Measurements from ENCODE around the gene URI1. TPM values are rescaled to one million over a fixed set of nuclear protein-coding genes. Genes with fewer than 3 reads are reported as not detected.
"Not testable (repeated sequence)": the region's sequence is repeated elsewhere in the genome, so short reads cannot be mapped to it uniquely, and the experiment has no call there.

The URI1 gene
- polyA plus RNA-seq, 1 of the 3 experiments (the other 2 are of a cell fraction) = 32.4 TPM

DNA sequence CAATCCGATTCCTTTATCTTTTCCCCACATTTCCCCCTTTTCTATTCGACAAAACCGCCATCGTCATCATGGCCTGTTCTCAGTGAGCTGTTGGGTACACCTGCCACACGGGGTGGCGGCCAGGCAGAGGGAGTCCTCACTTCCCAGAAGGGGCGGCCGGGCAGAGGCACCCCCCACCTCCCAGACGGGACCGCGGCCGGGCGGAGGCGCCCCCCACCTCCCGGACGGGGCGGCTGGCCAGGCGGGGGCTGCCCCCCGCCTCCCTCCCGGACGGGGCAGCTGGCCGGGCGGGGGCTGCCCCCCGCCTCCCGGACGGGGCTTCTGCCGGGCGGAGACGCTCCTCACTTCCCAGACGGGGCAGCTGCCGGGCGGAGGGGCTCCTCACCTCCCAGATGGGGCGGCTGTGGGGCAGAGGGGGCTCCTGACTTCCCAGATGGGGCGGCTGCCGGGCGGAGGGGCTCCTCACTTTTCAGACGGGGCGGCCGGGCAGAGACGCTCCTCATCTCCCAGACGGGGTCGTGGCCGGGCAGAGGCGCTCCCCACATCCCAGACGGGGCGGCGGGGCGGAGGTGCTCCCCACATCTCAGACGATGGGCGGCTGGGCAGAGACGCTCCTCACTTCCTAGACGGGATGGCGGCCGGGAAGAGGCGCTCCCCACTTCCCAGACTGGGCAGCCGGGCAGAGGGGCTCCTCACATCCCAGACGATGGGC is 6.9 kb downstream of the URI1 start:
- H3F3A ChIP-seq (replicated peaks; ENCODE audit: insufficient read depth); H3K4me1 ChIP-seq (ENCODE audit: control insufficient read depth in 1 of 2, insufficient read depth in 2 of 2, low read depth in 1 of 2, low read length in 1 of 2); H3K4me3 ChIP-seq (ENCODE audit: low read depth in 2 of 2, low read length in 1 of 2); H3K4me2 ChIP-seq; H3K36me3 ChIP-seq (replicated peaks in 1 of 2; ENCODE audit: control insufficient read depth in 1 of 2, insufficient read depth in 2 of 2, low read length in 1 of 2); H2AFZ ChIP-seq (ENCODE audit: low read depth); H3K9me2 ChIP-seq; H3K9me3 ChIP-seq; H3K27me3 ChIP-seq (ENCODE audit: insufficient read depth); H3K9ac ChIP-seq; DNase-seq; POLR2A ChIA-PET; H3K27ac ChIP-seq (ENCODE audit: low read depth in 2 of 2, low read length in 1 of 2): not testable (repeated sequence)
- CTCF ChIA-PET = interaction anchor here (1.0 kb wide), 1 partner anchor 17 kb away, joined by 5 read pairs; no protein-coding TSS in a partner anchor
- Histone ChIP-seq H3K79me2 (ENCODE audit: insufficient read depth) (peaks cover 91% of the 10 kb centered on the region), H4K20me1 (ENCODE audit: insufficient read depth) (peaks cover 70% of the 10 kb centered on the region)
- WGBS (ENCODE audit: low lambda C conversion rate) = 94% methylated on average over 19 of the region's 57 CpGs

DNA sequence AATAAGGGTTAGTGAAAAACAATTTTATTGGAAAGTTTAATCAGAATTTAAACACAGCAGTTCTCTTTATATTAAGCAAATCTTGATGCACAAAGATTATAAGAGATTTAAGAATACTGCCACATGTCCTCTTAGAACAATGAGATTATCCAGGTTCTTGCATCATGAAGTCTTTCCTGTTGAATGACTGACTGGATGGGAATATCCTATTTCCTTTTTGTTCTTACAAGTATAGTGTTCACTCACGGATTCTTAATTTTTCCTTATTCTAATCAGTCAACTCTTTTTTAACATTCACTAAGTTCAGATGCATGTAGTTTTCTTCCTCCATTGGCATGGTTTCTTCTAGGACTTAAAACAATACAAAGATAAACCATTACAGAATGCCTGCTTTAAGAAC is 10.1 kb downstream of the URI1 start:
- ChIA-PET CTCF (no interaction called here), POLR2A (no interaction called here)
- peaks cover 92% of the 10 kb centered on the region for H3K79me2 ChIP-seq (ENCODE audit: insufficient read depth)
- DNase-seq = no peak
- H3K4me2 ChIP-seq = no peak overlapping the region
- H3K9me2 ChIP-seq = no peaks in the 10 kb centered on the region
- peaks cover 43% of the 10 kb centered on the region for H4K20me1 ChIP-seq (ENCODE audit: insufficient read depth)
- no peaks in the 10 kb centered on the region; a peak in 1 of 4 replicates for H3K4me1 ChIP-seq (ENCODE audit: control insufficient read depth in 1 of 2, insufficient read depth in 2 of 2, low read depth in 1 of 2, low read length in 1 of 2)
- H3K4me3 ChIP-seq (ENCODE audit: low read depth in 2 of 2, low read length in 1 of 2) = no peak overlapping the region
- no peak overlapping the region for H3K9ac ChIP-seq
- WGBS (ENCODE audit: low lambda C conversion rate) = 97% methylated on average over 1 of the region's 1 CpG
- no peak overlapping the region for H2AFZ ChIP-seq (ENCODE audit: low read depth)
- H3K36me3 ChIP-seq (replicated peaks in 1 of 2; ENCODE audit: control insufficient read depth in 1 of 2, insufficient read depth in 2 of 2, low read length in 1 of 2) = peaks cover 3 to 5% of the 10 kb centered on the region in 2 experiments
- no peak overlapping the region for H3K27ac ChIP-seq (ENCODE audit: low read depth in 2 of 2, low read length in 1 of 2)
- H3K9me3 ChIP-seq = no peaks in the 10 kb centered on the region
- no peaks in the 10 kb centered on the region for H3K27me3 ChIP-seq (ENCODE audit: insufficient read depth)
- H3F3A ChIP-seq (replicated peaks; ENCODE audit: insufficient read depth) = peaks cover 4% of the 10 kb centered on the region
- TF ChIP-seq USF2 (IDR thresholded peaks at IDR 0.05; ENCODE audit: borderline replicate concordance, low read depth, low read length) = no peak

GRCh38 chr19:29952646-29953045 is 10.6 kb downstream of the URI1 start:
- Histone ChIP-seq H3F3A (replicated peaks; ENCODE audit: insufficient read depth) (peaks cover 4% of the 10 kb centered on the region), H4K20me1 (ENCODE audit: insufficient read depth) (peaks cover 38% of the 10 kb centered on the region), H3K4me2 (no peak overlapping the region), H3K9me3 (no peaks in the 10 kb centered on the region), H3K4me3 (ENCODE audit: low read depth in 2 of 2, low read length in 1 of 2) (no peak overlapping the region), H3K36me3 (replicated peaks in 1 of 2; ENCODE audit: control insufficient read depth in 1 of 2, insufficient read depth in 2 of 2, low read length in 1 of 2) (peaks cover 3 to 5% of the 10 kb centered on the region in 2 experiments), H3K9me2 (no peaks in the 10 kb centered on the region), H3K4me1 (ENCODE audit: control insufficient read depth in 1 of 2, insufficient read depth in 2 of 2, low read depth in 1 of 2, low read length in 1 of 2) (no peaks in the 10 kb centered on the region; a peak in 1 of 4 replicates), H3K27me3 (ENCODE audit: insufficient read depth) (no peaks in the 10 kb centered on the region), H3K79me2 (ENCODE audit: insufficient read depth) (peaks cover 92% of the 10 kb centered on the region), H3K9ac (no peak overlapping the region), H3K27ac (ENCODE audit: low read depth in 2 of 2, low read length in 1 of 2) (no peak overlapping the region), H2AFZ (ENCODE audit: low read depth) (no peak overlapping the region)
- DNase-seq = no peak
- no peak for TF ChIP-seq CHD2 (IDR thresholded peaks at IDR 0.05; ENCODE audit: low read length, partially characterized antibody)
- no peak for TF ChIP-seq FOSL2 (IDR thresholded peaks at IDR 0.05; ENCODE audit: borderline replicate concordance, low read depth)
- TF ChIP-seq GABPA (IDR thresholded peaks at IDR 0.05; ENCODE audit: low read depth) = no peak
- TF ChIP-seq YY1 (IDR thresholded peaks at IDR 0.05; ENCODE audit: low read depth) = no peak
- TF ChIP-seq, protein P1, sequence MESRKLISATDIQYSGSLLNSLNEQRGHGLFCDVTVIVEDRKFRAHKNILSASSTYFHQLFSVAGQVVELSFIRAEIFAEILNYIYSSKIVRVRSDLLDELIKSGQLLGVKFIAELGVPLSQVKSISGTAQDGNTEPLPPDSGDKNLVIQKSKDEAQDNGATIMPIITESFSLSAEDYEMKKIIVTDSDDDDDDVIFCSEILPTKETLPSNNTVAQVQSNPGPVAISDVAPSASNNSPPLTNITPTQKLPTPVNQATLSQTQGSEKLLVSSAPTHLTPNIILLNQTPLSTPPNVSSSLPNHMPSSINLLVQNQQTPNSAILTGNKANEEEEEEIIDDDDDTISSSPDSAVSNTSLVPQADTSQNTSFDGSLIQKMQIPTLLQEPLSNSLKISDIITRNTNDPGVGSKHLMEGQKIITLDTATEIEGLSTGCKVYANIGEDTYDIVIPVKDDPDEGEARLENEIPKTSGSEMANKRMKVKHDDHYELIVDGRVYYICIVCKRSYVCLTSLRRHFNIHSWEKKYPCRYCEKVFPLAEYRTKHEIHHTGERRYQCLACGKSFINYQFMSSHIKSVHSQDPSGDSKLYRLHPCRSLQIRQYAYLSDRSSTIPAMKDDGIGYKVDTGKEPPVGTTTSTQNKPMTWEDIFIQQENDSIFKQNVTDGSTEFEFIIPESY (IDR thresholded peaks at IDR 0.05; ENCODE audit: borderline replicate concordance, low read depth) = no peak
- no peak for TF ChIP-seq RFX5 (IDR thresholded peaks at IDR 0.05; ENCODE audit: low read length)
- TF ChIP-seq EZH2phosphoT487 (IDR thresholded peaks at IDR 0.05; ENCODE audit: borderline replicate concordance, low read depth) = no peak
- TF ChIP-seq MEF2A (IDR thresholded peaks at IDR 0.05; ENCODE audit: borderline replicate concordance, low read depth) = no peak
- no peak for TF ChIP-seq ELF1 (IDR thresholded peaks at IDR 0.05)
- no peak for TF ChIP-seq FOXM1 (IDR thresholded peaks at IDR 0.05; ENCODE audit: low read depth)
- no peak for TF ChIP-seq SMC3 (IDR thresholded peaks at IDR 0.05; ENCODE audit: low read depth, low read length)
- TF ChIP-seq FOXJ3 (CRISPR knock-in tag; IDR thresholded peaks at IDR 0.05) = no peak
- 68% methylated on average over 4 of the region's 4 CpGs for WGBS (ENCODE audit: low lambda C conversion rate)
- POLR2A ChIA-PET = no interaction called here
- CTCF ChIA-PET = no interaction called here

Data from SK-N-SH (cell line).